ENCODE data around the gene AIFM3. TPM values are rescaled to one million over a fixed set of nuclear protein-coding genes. Genes with fewer than 3 reads are reported as not detected.
A peak's percentile ranks its signal among the peaks of the same experiment; 100 is the strongest.

Gene AIFM3
- total and polyA plus RNA-seq, 2 of the 13 experiments (the other 11 are each of a cell fraction or from before 2014, with no cell fraction given), result 9.0 to 15.3 TPM

- TF ChIP-seq PHF8 (CRISPR knock-in tag; IDR thresholded peaks at IDR 0.05) (no peak), ZNF230 (CRISPR knock-in tag; IDR thresholded peaks at IDR 0.05) (peak; percentile 64; the same call in 1 of the 2 replicates), RORA (CRISPR knock-in tag; IDR thresholded peaks at IDR 0.05) (no peak), ZNF780A (CRISPR knock-in tag; IDR thresholded peaks at IDR 0.05) (0 out of 2 replicates have a peak, but pooled peaks have one; percentile 67), PAF1 (CRISPR knock-in tag; IDR thresholded peaks at IDR 0.05) (no peak), MXD4 (CRISPR knock-in tag; IDR thresholded peaks at IDR 0.05) (peak; percentile 66; the same call in 1 of the 2 replicates), SRF (IDR thresholded peaks at IDR 0.05; ENCODE audit: low read depth, low read length) (no peak), ZNF275 (CRISPR knock-in tag; IDR thresholded peaks at IDR 0.05; ENCODE audit: borderline replicate concordance) (0 out of 2 replicates have a peak, but pooled peaks have one; percentile 33), RNF2 (conservative IDR thresholded peaks at IDR 0.05; ENCODE audit: low read depth) (no peak), XRCC5 (optimal IDR thresholded peaks at IDR 0.05; ENCODE audit: low read length) (peak; percentile 51), ZNF121 (CRISPR knock-in tag; IDR thresholded peaks at IDR 0.05) (no peak), PCBP1 (IDR thresholded peaks at IDR 0.05; ENCODE audit: borderline replicate concordance, low read depth, low read length) (no peak), NCOA1 (CRISPR knock-in tag; IDR thresholded peaks at IDR 0.05) (no peak), KAT7 (CRISPR knock-in tag; IDR thresholded peaks at IDR 0.05; ENCODE audit: borderline replicate concordance) (no peak), PLRG1 (conservative IDR thresholded peaks at IDR 0.05) (no peak), REST (IDR thresholded peaks at IDR 0.05; ENCODE audit: borderline replicate concordance in 1 of 2, low read depth in 1 of 2, low read length in 2 of 2) (peak; percentile 95 to 99)
- TF ChIP-seq, protein P1, sequence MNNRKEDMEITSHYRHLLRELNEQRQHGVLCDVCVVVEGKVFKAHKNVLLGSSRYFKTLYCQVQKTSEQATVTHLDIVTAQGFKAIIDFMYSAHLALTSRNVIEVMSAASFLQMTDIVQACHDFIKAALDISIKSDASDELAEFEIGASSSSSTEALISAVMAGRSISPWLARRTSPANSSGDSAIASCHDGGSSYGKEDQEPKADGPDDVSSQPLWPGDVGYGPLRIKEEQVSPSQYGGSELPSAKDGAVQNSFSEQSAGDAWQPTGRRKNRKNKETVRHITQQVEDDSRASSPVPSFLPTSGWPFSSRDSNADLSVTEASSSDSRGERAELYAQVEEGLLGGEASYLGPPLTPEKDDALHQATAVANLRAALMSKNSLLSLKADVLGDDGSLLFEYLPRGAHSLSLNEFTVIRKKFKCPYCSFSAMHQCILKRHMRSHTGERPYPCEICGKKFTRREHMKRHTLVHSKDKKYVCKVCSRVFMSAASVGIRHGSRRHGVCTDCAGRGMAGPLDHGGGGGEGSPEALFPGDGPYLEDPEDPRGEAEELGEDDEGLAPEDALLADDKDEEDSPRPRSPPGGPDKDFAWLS (CRISPR knock-in tag; IDR thresholded peaks at IDR 0.05; ENCODE audit: borderline replicate concordance), result no peak
- TF ChIP-seq, protein P2, sequence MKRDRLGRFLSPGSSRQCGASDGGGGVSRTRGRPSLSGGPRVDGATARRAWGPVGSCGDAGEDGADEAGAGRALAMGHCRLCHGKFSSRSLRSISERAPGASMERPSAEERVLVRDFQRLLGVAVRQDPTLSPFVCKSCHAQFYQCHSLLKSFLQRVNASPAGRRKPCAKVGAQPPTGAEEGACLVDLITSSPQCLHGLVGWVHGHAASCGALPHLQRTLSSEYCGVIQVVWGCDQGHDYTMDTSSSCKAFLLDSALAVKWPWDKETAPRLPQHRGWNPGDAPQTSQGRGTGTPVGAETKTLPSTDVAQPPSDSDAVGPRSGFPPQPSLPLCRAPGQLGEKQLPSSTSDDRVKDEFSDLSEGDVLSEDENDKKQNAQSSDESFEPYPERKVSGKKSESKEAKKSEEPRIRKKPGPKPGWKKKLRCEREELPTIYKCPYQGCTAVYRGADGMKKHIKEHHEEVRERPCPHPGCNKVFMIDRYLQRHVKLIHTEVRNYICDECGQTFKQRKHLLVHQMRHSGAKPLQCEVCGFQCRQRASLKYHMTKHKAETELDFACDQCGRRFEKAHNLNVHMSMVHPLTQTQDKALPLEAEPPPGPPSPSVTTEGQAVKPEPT (CRISPR knock-in tag; IDR thresholded peaks at IDR 0.05; ENCODE audit: low read depth), result no peak
Measured at GRCh38 chr22:21009638-21010425, 42.8 kb downstream of the AIFM3 start (continued).
